A673 (cell line): ENCODE data around the gene CX3CL1.

Source experiments
- EZH2 ChIP-seq: fragments of 200-600 bp; sonication (generic); IDR thresholded peaks from 2 replicates; pipeline ENCODE4 v1.6.1; 2017; ENCODE audit warnings: borderline replicate concordance, low read depth, mild to moderate bottlenecking, mixed read lengths, antibody characterized with exemption, low read length; ENCODE audit not compliant: poor library complexity, severe bottlenecking
- TF ChIP-seq, protein P1 (sequence below): fragments of 300-800, 200-600 bp; sonication (generic); conservative IDR thresholded peaks from 2 replicates; pipeline ENCODE4 v1.5.1; 2017; ENCODE audit warnings: low read depth, mild to moderate bottlenecking, antibody characterized with exemption, low read length, moderate library complexity, mixed read lengths

DNA sequence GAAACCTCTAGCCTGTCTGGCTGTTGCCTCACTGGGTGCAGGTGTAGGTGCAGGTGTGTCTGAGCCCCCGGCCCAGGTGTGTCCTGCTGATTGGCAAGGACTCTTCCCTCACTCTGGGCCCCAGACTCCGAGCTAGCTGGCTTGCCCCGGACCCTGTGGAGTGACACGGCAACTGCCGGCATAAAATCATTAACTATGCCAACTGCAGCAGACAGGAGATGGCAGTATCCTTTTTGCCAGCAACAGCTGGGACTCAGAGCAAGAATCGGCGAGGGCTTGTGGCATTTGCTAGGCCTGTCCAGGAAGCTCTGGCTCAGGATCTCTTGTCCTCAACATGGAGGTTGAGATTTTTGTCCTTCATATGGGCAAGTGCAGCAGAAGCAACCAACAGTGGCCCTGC is 54.1 kb downstream of the CX3CL1 start:
- TF ChIP-seq, protein P1, sequence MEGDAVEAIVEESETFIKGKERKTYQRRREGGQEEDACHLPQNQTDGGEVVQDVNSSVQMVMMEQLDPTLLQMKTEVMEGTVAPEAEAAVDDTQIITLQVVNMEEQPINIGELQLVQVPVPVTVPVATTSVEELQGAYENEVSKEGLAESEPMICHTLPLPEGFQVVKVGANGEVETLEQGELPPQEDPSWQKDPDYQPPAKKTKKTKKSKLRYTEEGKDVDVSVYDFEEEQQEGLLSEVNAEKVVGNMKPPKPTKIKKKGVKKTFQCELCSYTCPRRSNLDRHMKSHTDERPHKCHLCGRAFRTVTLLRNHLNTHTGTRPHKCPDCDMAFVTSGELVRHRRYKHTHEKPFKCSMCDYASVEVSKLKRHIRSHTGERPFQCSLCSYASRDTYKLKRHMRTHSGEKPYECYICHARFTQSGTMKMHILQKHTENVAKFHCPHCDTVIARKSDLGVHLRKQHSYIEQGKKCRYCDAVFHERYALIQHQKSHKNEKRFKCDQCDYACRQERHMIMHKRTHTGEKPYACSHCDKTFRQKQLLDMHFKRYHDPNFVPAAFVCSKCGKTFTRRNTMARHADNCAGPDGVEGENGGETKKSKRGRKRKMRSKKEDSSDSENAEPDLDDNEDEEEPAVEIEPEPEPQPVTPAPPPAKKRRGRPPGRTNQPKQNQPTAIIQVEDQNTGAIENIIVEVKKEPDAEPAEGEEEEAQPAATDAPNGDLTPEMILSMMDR: no peak
- TF ChIP-seq EZH2: no peak
